Thyroid gland (tissue), 4 donors: Measurements from ENCODE around the gene USP49. TPM values are rescaled to one million over a fixed set of nuclear protein-coding genes. Genes with fewer than 3 reads are reported as not detected.

Experiments
- DNase-seq, 2 donors: peaks; one replicate each; pipeline ENCODE4 v3.0.0-alpha.2; 2019
- H3K27ac ChIP-seq, 3 donors: fragments of 200-600 bp; sonication (generic); 1 replicate in 2 of 3; 2 replicates in 1 of 3; pipeline ENCODE4 v1.5.1; 2016 to 2019; ENCODE audit warnings: mild to moderate bottlenecking in 1 of 3, moderate library complexity in 1 of 3
- H3K27me3 ChIP-seq: fragments of 200-600 bp; sonication (generic); one replicate; pipeline ENCODE4 v1.5.1; 2019
- H3K36me3 ChIP-seq, 2 donors: fragments of 200-600 bp; sonication (generic); one replicate each; pipeline ENCODE4 v1.5.1; 2016 to 2019
- H3K4me1 ChIP-seq, 2 donors: fragments of 200-600 bp; sonication (generic); one replicate each; pipeline ENCODE4 v1.5.1; 2017 to 2019
- H3K4me3 ChIP-seq, 3 donors: fragments of 200-600 bp; sonication (generic); replicated peaks in 1 of 3; 1 replicate in 2 of 3; 2 replicates in 1 of 3; pipeline ENCODE4 v1.5.1; 2016; ENCODE audit warnings: mild to moderate bottlenecking in 1 of 3
- H3K9me3 ChIP-seq: fragments of 200-600 bp; sonication (generic); one replicate; pipeline ENCODE4 v1.5.1; 2017
- CTCF ChIP-seq, 6 experiments: fragments of 200-600 bp in 3 of 6; fragments of 450-650 bp in 3 of 6; sonication (generic) in 3 of 6; IDR thresholded peaks; one replicate each; pipeline ENCODE4 v1.5.1; 2016 to 2019; ENCODE audit warnings: antibody characterized with exemption in 6 of 6, mild to moderate bottlenecking in 2 of 6, inconsistent platforms in 1 of 6, moderate library complexity in 1 of 6
- POLR2A ChIP-seq, 2 donors: fragments of 450-650 bp; IDR thresholded peaks; one replicate each; pipeline ENCODE4 v1.6.1; 2017; ENCODE audit warnings: antibody characterized with exemption in 2 of 2, mild to moderate bottlenecking in 2 of 2, moderate library complexity in 1 of 2
- WGBS, 2 donors: methylation state at CpG; one replicate each; pipeline ENCODE4 v1.1.5; 2017; 5-methylcytosine and 5-hydroxymethylcytosine counted together
- intact Hi-C: fragments of 100-400 bp; cut with DNase I; formaldehyde crosslinking; loops from one replicate; pipeline ENCODE4 v1.15.1; 2023
- total RNA-seq, 4 donors: library from RNA; depleted of rRNA; stranded (reverse); fragments of >200 nt; gene quantifications; one replicate each; pipeline ENCODE4 v1.2.3, GENCODE V29; 2016

The USP49 gene
- total RNA-seq, 4 donors from 2014 or later = 9.8 to 17.5 (median 13.8) TPM

- Histone ChIP-seq H3K27me3 (no peaks in the 10 kb centered on the region), H3K4me3 (peak overlapping the region in 2 of 3 donors; percentile 44 to 72), H3K9me3 (no peaks in the 10 kb centered on the region), H3K36me3 (peaks cover 1 to 5% of the 10 kb centered on the region in 2 donors), H3K4me1 (peaks cover 20 to 38% of the 10 kb centered on the region in 2 donors), H3K27ac (peak overlapping the region; percentile 23 to 74 (median 69))
- 0% methylated on average over 5 to 17 of the region's 38 CpGs for WGBS, 2 donors
- no peak for TF ChIP-seq POLR2A (IDR thresholded peaks at IDR 0.05)
- TF ChIP-seq CTCF (IDR thresholded peaks at IDR 0.05) = peak in 1 of 6 experiments; percentile 7
- DNase-seq = peak; percentile 60 to 62
- intact Hi-C loops = no loop called here
Measured at GRCh38 chr6:41940759-41941279, 45.6 kb upstream of the USP49 start.

- TF ChIP-seq CTCF (IDR thresholded peaks at IDR 0.05) (no peak), POLR2A (IDR thresholded peaks at IDR 0.05) (no peak)
- 25 to 33% methylated on average over 26 to 27 of the region's 27 CpGs for WGBS, 2 donors
- Histone ChIP-seq H3K4me3 (peak overlapping the region in 1 of 3 donors; percentile 44), H3K9me3 (no peaks in the 10 kb centered on the region), H3K4me1 (peaks cover 20 to 38% of the 10 kb centered on the region in 2 donors), H3K36me3 (peaks cover 8 to 12% of the 10 kb centered on the region in 2 donors), H3K27ac (peak overlapping the region in 1 of 3 donors; percentile 19), H3K27me3 (no peaks in the 10 kb centered on the region)
- intact Hi-C loops = loop anchor here (5.0 kb wide), 2 partner anchors 93 to 102 kb away; no protein-coding TSS in a partner anchor
- no peak for DNase-seq
Measured at GRCh38 chr6:41939848-41940758, 44.9 kb upstream of the USP49 start.

GRCh38 chr6:41939176-41939847 lies 44.1 kb upstream of the USP49 start:
- peaks cover 15 to 18% of the 10 kb centered on the region in 2 donors for H3K36me3 ChIP-seq
- H3K27me3 ChIP-seq = no peaks in the 10 kb centered on the region
- DNase-seq = no peak
- H3K9me3 ChIP-seq = no peaks in the 10 kb centered on the region
- no peak overlapping the region for H3K4me3 ChIP-seq
- TF ChIP-seq CTCF (IDR thresholded peaks at IDR 0.05) = no peak
- no peak for TF ChIP-seq POLR2A (IDR thresholded peaks at IDR 0.05)
- peak overlapping the region in 2 of 3 donors; percentile 19 to 38 for H3K27ac ChIP-seq
- intact Hi-C loops = loop anchor here (5.0 kb wide), 2 partner anchors 92 to 103 kb away; no protein-coding TSS in a partner anchor
- H3K4me1 ChIP-seq = peaks cover 20 to 38% of the 10 kb centered on the region in 2 donors
- 55 to 66% methylated on average over 9 to 11 of the region's 11 CpGs for WGBS, 2 donors

- peaks cover 20 to 38% of the 10 kb centered on the region in 2 donors for H3K4me1 ChIP-seq
- intact Hi-C loops = loop anchor here (5.0 kb wide), 2 partner anchors 91 to 104 kb away; no protein-coding TSS in a partner anchor
- no peaks in the 10 kb centered on the region for H3K27me3 ChIP-seq
- TF ChIP-seq POLR2A (IDR thresholded peaks at IDR 0.05) (no peak), CTCF (IDR thresholded peaks at IDR 0.05) (no peak)
- peaks cover 18 to 22% of the 10 kb centered on the region in 2 donors for H3K36me3 ChIP-seq
- no peaks in the 10 kb centered on the region for H3K9me3 ChIP-seq
- no peak for DNase-seq
- H3K27ac ChIP-seq = peak overlapping the region in 2 of 3 donors; percentile 2 to 19
- WGBS, 2 donors = 79 to 85% methylated on average over 5 of the region's 5 CpGs
- no peak overlapping the region for H3K4me3 ChIP-seq
Measured at GRCh38 chr6:41938590-41939175, 43.5 kb upstream of the USP49 start.
